ENCODE data around the gene PPP1CB. TPM values are rescaled to one million over a fixed set of nuclear protein-coding genes. Genes with fewer than 3 reads are reported as not detected.

Gene PPP1CB
- polyA plus RNA-seq, 4 donors = 80.4 to 171 (median 91.0) TPM

GRCh38 chr2:28710545-28710944 is 41.1 kb upstream of the PPP1CB start:
- no peak overlapping the region for H3K27ac ChIP-seq (ENCODE audit: low read depth in 1 of 3, low read length in 2 of 3)
- no peak overlapping the region for H3K4me3 ChIP-seq (ENCODE audit: low read depth in 1 of 3, low read length in 3 of 3)
- FAIRE-seq = no peak

DNA sequence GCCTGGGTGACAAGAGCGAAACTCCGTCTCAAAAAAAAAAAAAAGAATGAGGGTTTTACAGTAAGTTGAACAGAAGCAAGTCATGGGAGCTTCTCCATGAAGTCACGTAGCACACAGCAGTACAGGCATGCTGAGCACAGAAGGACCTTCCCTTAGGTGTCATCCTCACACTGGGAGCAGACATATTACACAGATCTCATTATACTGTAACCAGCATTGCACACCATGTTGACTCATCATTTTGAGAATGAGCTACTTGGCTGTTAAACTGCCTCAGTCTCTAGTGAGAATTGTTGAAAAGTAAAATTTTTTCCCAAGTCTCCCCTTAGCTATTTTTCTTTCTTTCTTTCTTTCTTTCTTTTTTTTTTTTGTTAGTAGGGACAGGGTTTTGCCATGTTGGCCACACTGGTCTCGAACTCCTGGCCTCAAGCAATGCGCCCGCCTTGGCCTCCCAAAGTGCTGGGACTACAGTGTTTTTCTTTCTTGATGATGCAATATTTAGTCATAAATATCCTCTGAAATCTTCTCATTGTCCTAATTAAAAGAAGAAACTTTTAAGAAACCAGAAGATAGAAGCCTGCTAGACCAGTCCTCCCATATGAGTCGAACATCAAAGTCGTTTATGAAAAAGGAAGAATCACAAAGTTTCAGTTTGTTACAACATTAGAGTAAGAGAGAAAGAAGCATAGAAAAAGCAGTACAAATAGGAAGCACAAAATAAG is 37.9 kb upstream of the PPP1CB start:
- FAIRE-seq = no peak
- H3K27me3 ChIP-seq (ENCODE audit: control insufficient read depth in 3 of 3, insufficient read depth in 3 of 3, low read length in 3 of 3) = no peaks in the 10 kb centered on the region
- WGBS, 3 donors = 90 to 92% (median 90%) methylated on average over 8 of the region's 8 CpGs

More at GRCh38 chr2:28710545-28710944, 41.1 kb upstream of the PPP1CB start:
- DNase-seq = no peak
- WGBS, 3 donors = 93 to 96% (median 95%) methylated on average over 4 of the region's 4 CpGs
- no peaks in the 10 kb centered on the region for H3K27me3 ChIP-seq (ENCODE audit: control insufficient read depth in 3 of 3, insufficient read depth in 3 of 3, low read length in 3 of 3)
- no peaks in the 10 kb centered on the region for H3K36me3 ChIP-seq (ENCODE audit: control insufficient read depth in 3 of 3, insufficient read depth in 2 of 3, low read depth in 1 of 3, low read length in 3 of 3)
- H3K4me1 ChIP-seq (ENCODE audit: control insufficient read depth in 3 of 3, insufficient read depth in 2 of 3, low read depth in 1 of 3, low read length in 2 of 3) = peaks cover 0 to 31% (median 0%) of the 10 kb centered on the region in 3 donors
- H3K9me3 ChIP-seq (ENCODE audit: control insufficient read depth in 2 of 2, insufficient read depth in 1 of 2, low read depth in 1 of 2, low read length in 1 of 2) = peaks cover 0 to 9% of the 10 kb centered on the region in 2 donors

DNA sequence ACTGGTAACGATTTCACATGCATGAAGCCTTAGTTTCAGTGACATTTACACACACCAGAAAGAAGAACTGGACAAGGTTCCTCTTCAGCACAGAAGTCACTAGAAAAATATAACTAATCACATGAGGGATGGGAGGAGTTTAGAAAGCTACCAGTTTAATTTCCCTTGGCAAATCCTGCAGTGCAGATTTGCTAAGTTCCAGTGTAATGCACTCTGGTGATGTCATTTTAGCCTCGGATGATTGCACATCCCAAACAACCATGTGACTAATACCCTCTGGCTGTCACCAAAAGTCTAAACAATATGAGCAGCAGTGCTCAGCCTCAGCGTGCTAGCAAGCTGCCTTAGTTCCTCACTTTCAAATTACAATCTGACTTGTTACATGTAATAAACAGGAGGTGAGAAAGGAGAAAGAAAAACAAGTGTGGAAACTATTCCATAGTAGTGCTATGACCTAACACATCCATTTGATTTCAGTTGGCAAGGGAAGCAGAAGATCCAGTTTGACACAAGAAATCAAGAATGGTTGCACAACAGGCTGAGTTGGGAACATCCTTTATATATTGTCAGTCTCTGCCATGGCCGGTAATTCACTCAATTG is 35.3 kb upstream of the PPP1CB start:
- peaks cover 0 to 2% of the 10 kb centered on the region in 2 donors for H3K9me3 ChIP-seq (ENCODE audit: control insufficient read depth in 2 of 2, insufficient read depth in 1 of 2, low read depth in 1 of 2, low read length in 1 of 2)
- peaks cover 0 to 13% (median 0%) of the 10 kb centered on the region in 3 donors for H3K4me1 ChIP-seq (ENCODE audit: control insufficient read depth in 3 of 3, insufficient read depth in 2 of 3, low read depth in 1 of 3, low read length in 2 of 3)
- peak overlapping the region in 2 of 3 donors; percentile 56 to 87 for H3K27ac ChIP-seq (ENCODE audit: low read depth in 1 of 3, low read length in 2 of 3)
- FAIRE-seq (no peak), DNase-seq (peak; percentile 36 to 71)
- 20 to 27% (median 26%) methylated on average over 4 of the region's 4 CpGs for WGBS, 3 donors
- H3K36me3 ChIP-seq (ENCODE audit: control insufficient read depth in 3 of 3, insufficient read depth in 2 of 3, low read depth in 1 of 3, low read length in 3 of 3) = no peaks in the 10 kb centered on the region
- H3K27me3 ChIP-seq (ENCODE audit: control insufficient read depth in 3 of 3, insufficient read depth in 3 of 3, low read length in 3 of 3) = no peaks in the 10 kb centered on the region
- H3K4me3 ChIP-seq (ENCODE audit: low read depth in 1 of 3, low read length in 3 of 3) = no peak overlapping the region

More for the DNA sequence above, 37.9 kb upstream of the PPP1CB start:
- peaks cover 0 to 23% (median 0%) of the 10 kb centered on the region in 3 donors for H3K4me1 ChIP-seq (ENCODE audit: control insufficient read depth in 3 of 3, insufficient read depth in 2 of 3, low read depth in 1 of 3, low read length in 2 of 3)
- no peak overlapping the region for H3K4me3 ChIP-seq (ENCODE audit: low read depth in 1 of 3, low read length in 3 of 3)
- DNase-seq = no peak
- no peaks in the 10 kb centered on the region for H3K9me3 ChIP-seq (ENCODE audit: control insufficient read depth in 2 of 2, insufficient read depth in 1 of 2, low read depth in 1 of 2, low read length in 1 of 2)
- H3K36me3 ChIP-seq (ENCODE audit: control insufficient read depth in 3 of 3, insufficient read depth in 2 of 3, low read depth in 1 of 3, low read length in 3 of 3) = no peaks in the 10 kb centered on the region
- no peak overlapping the region for H3K27ac ChIP-seq (ENCODE audit: low read depth in 1 of 3, low read length in 2 of 3)

- H3K27me3 ChIP-seq (ENCODE audit: control insufficient read depth in 3 of 3, insufficient read depth in 3 of 3, low read length in 3 of 3) = no peaks in the 10 kb centered on the region
- H3K27ac ChIP-seq (ENCODE audit: low read depth in 1 of 3, low read length in 2 of 3) = peak overlapping the region in 2 of 3 donors; percentile 56 to 83
- no peak overlapping the region for H3K4me3 ChIP-seq (ENCODE audit: low read depth in 1 of 3, low read length in 3 of 3)
- peak in 1 of 2 donors; percentile 42 for DNase-seq
- H3K9me3 ChIP-seq (ENCODE audit: control insufficient read depth in 2 of 2, insufficient read depth in 1 of 2, low read depth in 1 of 2, low read length in 1 of 2) = peaks cover 0 to 2% of the 10 kb centered on the region in 2 donors
- FAIRE-seq = no peak
- no peaks in the 10 kb centered on the region for H3K36me3 ChIP-seq (ENCODE audit: control insufficient read depth in 3 of 3, insufficient read depth in 2 of 3, low read depth in 1 of 3, low read length in 3 of 3)
- 66 to 81% (median 79%) methylated on average over 5 of the region's 5 CpGs for WGBS, 3 donors
- peaks cover 0 to 13% (median 0%) of the 10 kb centered on the region in 3 donors for H3K4me1 ChIP-seq (ENCODE audit: control insufficient read depth in 3 of 3, insufficient read depth in 2 of 3, low read depth in 1 of 3, low read length in 2 of 3)
Observed at GRCh38 chr2:28717339-28717758, 34.3 kb upstream of the PPP1CB start.

- WGBS, 3 donors = 66 to 84% (median 77%) methylated on average over 3 of the region's 3 CpGs
- no peak for FAIRE-seq
- Histone ChIP-seq H3K27me3 (ENCODE audit: control insufficient read depth in 3 of 3, insufficient read depth in 3 of 3, low read length in 3 of 3) (no peaks in the 10 kb centered on the region), H3K36me3 (ENCODE audit: control insufficient read depth in 3 of 3, insufficient read depth in 2 of 3, low read depth in 1 of 3, low read length in 3 of 3) (no peaks in the 10 kb centered on the region), H3K4me1 (ENCODE audit: control insufficient read depth in 3 of 3, insufficient read depth in 2 of 3, low read depth in 1 of 3, low read length in 2 of 3) (peaks cover 0 to 13% (median 0%) of the 10 kb centered on the region in 3 donors), H3K9me3 (ENCODE audit: control insufficient read depth in 2 of 2, insufficient read depth in 1 of 2, low read depth in 1 of 2, low read length in 1 of 2) (peaks cover 0 to 2% of the 10 kb centered on the region in 2 donors), H3K4me3 (ENCODE audit: low read depth in 1 of 3, low read length in 3 of 3) (no peak overlapping the region), H3K27ac (ENCODE audit: low read depth in 1 of 3, low read length in 2 of 3) (no peak overlapping the region)
- DNase-seq = no peak
Observed at GRCh38 chr2:28720345-28720744, 31.3 kb upstream of the PPP1CB start.

DNA sequence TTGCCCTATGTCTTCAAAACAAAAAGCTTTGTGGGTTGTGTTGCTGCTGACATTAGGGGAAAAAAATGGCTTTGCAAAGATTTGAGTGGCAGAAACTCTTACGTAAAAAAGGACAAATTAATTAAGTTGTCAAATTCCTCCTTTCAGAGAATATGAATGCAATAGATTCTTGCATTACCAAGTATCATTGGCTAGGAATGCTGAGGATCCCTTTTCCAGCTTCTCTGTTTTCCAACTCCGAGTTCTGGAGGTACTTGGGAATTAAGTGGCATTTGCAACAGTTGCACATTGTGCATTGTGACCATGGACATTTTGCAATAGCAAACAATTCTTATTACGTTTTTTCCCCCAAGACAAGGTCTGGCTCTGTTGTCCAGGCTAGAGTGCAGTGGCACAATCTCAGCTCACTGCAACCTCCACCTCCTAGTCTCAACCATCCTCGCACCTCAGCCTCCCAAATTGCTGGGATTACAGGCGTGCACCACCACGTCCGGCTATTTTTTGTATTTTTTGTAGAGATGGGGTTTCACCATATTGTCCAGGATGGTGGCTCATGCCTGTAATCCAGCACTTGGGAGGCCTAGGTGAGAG is 29.9 kb upstream of the PPP1CB start:
- H3K4me1 ChIP-seq (ENCODE audit: control insufficient read depth in 3 of 3, insufficient read depth in 2 of 3, low read depth in 1 of 3, low read length in 2 of 3) = peaks cover 0 to 4% (median 0%) of the 10 kb centered on the region in 3 donors
- no peak overlapping the region for H3K27ac ChIP-seq (ENCODE audit: low read depth in 1 of 3, low read length in 2 of 3)
- peaks cover 0 to 2% of the 10 kb centered on the region in 2 donors for H3K9me3 ChIP-seq (ENCODE audit: control insufficient read depth in 2 of 2, insufficient read depth in 1 of 2, low read depth in 1 of 2, low read length in 1 of 2)
- FAIRE-seq (no peak), DNase-seq (no peak)
- no peaks in the 10 kb centered on the region for H3K36me3 ChIP-seq (ENCODE audit: control insufficient read depth in 3 of 3, insufficient read depth in 2 of 3, low read depth in 1 of 3, low read length in 3 of 3)
- no peaks in the 10 kb centered on the region for H3K27me3 ChIP-seq (ENCODE audit: control insufficient read depth in 3 of 3, insufficient read depth in 3 of 3, low read length in 3 of 3)
- 89 to 95% (median 93%) methylated on average over 7 of the region's 7 CpGs for WGBS, 3 donors
- no peak overlapping the region for H3K4me3 ChIP-seq (ENCODE audit: low read depth in 1 of 3, low read length in 3 of 3)

- 93 to 94% (median 93%) methylated on average over 8 of the region's 8 CpGs for WGBS, 3 donors
- Histone ChIP-seq H3K36me3 (ENCODE audit: control insufficient read depth in 3 of 3, insufficient read depth in 2 of 3, low read depth in 1 of 3, low read length in 3 of 3) (no peaks in the 10 kb centered on the region), H3K27ac (ENCODE audit: low read depth in 1 of 3, low read length in 2 of 3) (no peak overlapping the region), H3K9me3 (ENCODE audit: control insufficient read depth in 2 of 2, insufficient read depth in 1 of 2, low read depth in 1 of 2, low read length in 1 of 2) (peaks cover 0 to 2% of the 10 kb centered on the region in 2 donors), H3K27me3 (ENCODE audit: control insufficient read depth in 3 of 3, insufficient read depth in 3 of 3, low read length in 3 of 3) (no peaks in the 10 kb centered on the region), H3K4me1 (ENCODE audit: control insufficient read depth in 3 of 3, insufficient read depth in 2 of 3, low read depth in 1 of 3, low read length in 2 of 3) (no peaks in the 10 kb centered on the region), H3K4me3 (ENCODE audit: low read depth in 1 of 3, low read length in 3 of 3) (no peak overlapping the region)
- no peak for DNase-seq
- FAIRE-seq = no peak
Observed at GRCh38 chr2:28725021-28725711, 26.5 kb upstream of the PPP1CB start.

- no peaks in the 10 kb centered on the region for H3K36me3 ChIP-seq (ENCODE audit: control insufficient read depth in 3 of 3, insufficient read depth in 2 of 3, low read depth in 1 of 3, low read length in 3 of 3)
- H3K4me3 ChIP-seq (ENCODE audit: low read depth in 1 of 3, low read length in 3 of 3) = no peak overlapping the region
- FAIRE-seq (no peak), DNase-seq (no peak)
- H3K27ac ChIP-seq (ENCODE audit: low read depth in 1 of 3, low read length in 2 of 3) = no peak overlapping the region
- 96 to 99% (median 98%) methylated on average over 4 of the region's 4 CpGs for WGBS, 3 donors
- no peaks in the 10 kb centered on the region for H3K27me3 ChIP-seq (ENCODE audit: control insufficient read depth in 3 of 3, insufficient read depth in 3 of 3, low read length in 3 of 3)
- no peaks in the 10 kb centered on the region for H3K4me1 ChIP-seq (ENCODE audit: control insufficient read depth in 3 of 3, insufficient read depth in 2 of 3, low read depth in 1 of 3, low read length in 2 of 3)
- H3K9me3 ChIP-seq (ENCODE audit: control insufficient read depth in 2 of 2, insufficient read depth in 1 of 2, low read depth in 1 of 2, low read length in 1 of 2) = no peaks in the 10 kb centered on the region
Observed at GRCh38 chr2:28726177-28726576, 25.5 kb upstream of the PPP1CB start.

Measured in small intestine (tissue), 7 donors.